Activated naive CD4-positive, alpha-beta T cell treated with anti-CD3 and anti-CD28 coated beads, Interleukin-2, amount 10 ng/mL, durations not matched to agents 7 days and 5 days (primary cell): ENCODE results near the gene PPP2R5E.
"Not testable (repeated sequence)": the region's sequence is repeated elsewhere in the genome, so short reads cannot be mapped to it uniquely, and the experiment has no call there.

ENCODE experiments used
- CTCF ChIA-PET: fragments of 350-600 bp; sonication (Branson Sonifier 250); formaldehyde crosslinking; loops from one replicate; lab custom pipeline; 2021; ENCODE audit warnings: antibody characterized with exemption; lab: Charles Lee
- DNase-seq: peaks from one replicate; pipeline ENCODE4 v3.0.0-alpha.2; 2020
- H3K27ac Mint-ChIP-seq: one replicate; pipeline ENCODE4 v1.8.0; 2021; ENCODE audit warnings: mild to moderate bottlenecking, moderate library complexity, mixed read lengths
- H3K27me3 Mint-ChIP-seq: one replicate; pipeline ENCODE4 v1.8.0; 2021; ENCODE audit warnings: mild to moderate bottlenecking, mixed read lengths
- H3K36me3 Mint-ChIP-seq: one replicate; pipeline ENCODE4 v1.8.0; 2021; ENCODE audit warnings: mixed read lengths
- H3K4me1 Mint-ChIP-seq: one replicate; pipeline ENCODE4 v1.8.0; 2021; ENCODE audit warnings: mixed read lengths
- H3K4me3 Mint-ChIP-seq: one replicate; pipeline ENCODE4 v1.8.0; 2021; ENCODE audit warnings: mild to moderate bottlenecking, moderate library complexity, mixed read lengths
- H3K9me3 Mint-ChIP-seq: one replicate; pipeline ENCODE4 v1.8.0; 2021; ENCODE audit warnings: mixed read lengths

PPP2R5E gene

GRCh38 chr14:63543826-63544406 is 739 bp upstream of the PPP2R5E start:
- Mint-ChIP-seq H3K9me3 (no peaks in the 10 kb centered on the region), H3K36me3 (peaks cover 19% of the 10 kb centered on the region), H3K27ac (peak overlapping the region; percentile 91), H3K4me3 (peak overlapping the region; percentile 87), H3K4me1 (peaks cover 30% of the 10 kb centered on the region), H3K27me3 (peaks cover 4% of the 10 kb centered on the region)
- CTCF ChIA-PET, result interaction anchor here (0.7 to 2.9 kb wide), 6 partner anchors 33 to 226 kb away, joined by 3 to 11 read pairs (median 5); no protein-coding TSS in a partner anchor
- no peak for DNase-seq

DNA sequence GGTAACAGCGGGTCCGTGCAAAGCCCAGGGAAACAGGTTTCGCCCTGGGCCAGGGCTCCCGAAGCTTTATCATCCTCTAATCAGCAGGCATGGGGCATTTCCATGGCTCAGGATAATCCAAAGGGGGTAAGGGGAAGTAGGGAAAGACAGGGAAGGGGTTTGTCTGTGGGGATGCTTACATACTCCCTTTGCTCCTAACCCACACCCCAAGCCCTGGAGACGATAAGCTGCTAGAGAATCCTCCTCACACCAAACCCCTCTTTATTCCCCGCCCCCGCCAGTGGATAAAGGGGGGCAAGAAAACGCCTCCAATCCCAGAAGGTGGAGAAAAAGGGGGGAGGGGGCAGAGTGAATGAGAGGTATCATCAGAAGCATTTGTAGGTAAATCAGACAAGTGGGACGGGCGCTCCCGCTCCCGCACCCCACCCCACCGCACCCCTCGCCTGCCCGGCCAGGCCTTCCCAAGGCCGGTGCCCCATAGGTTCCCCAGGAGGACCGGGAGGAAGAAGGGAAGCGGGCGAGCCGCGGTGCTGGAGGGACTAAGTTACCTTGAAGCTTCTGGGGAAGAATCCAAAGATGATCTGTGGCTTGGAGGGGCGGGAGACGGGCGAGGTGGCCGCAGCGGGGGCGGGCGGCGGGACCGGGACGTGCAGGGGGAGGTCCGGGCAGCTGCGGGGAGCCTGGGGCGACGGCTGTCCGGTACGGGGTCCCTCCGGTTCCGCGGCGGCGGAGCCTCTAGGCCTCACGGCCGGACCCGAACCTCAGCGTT is 762 bp downstream of the PPP2R5E start:
- H3K36me3 Mint-ChIP-seq, result peaks cover 23% of the 10 kb centered on the region
- H3K4me1 Mint-ChIP-seq, result peaks cover 30% of the 10 kb centered on the region
- H3K27me3 Mint-ChIP-seq, result peaks cover 4% of the 10 kb centered on the region
- CTCF ChIA-PET, result interaction anchor here (0.5 to 2.9 kb wide), 5 partner anchors 44 to 230 kb away, joined by 3 to 11 read pairs (median 5); no protein-coding TSS in a partner anchor
- peak; percentile 30 for DNase-seq
- H3K9me3 Mint-ChIP-seq, result no peaks in the 10 kb centered on the region
- peak overlapping the region; percentile 91 for H3K27ac Mint-ChIP-seq
- H3K4me3 Mint-ChIP-seq, result peak overlapping the region; percentile 87

GRCh38 chr14:63535918-63536317 is 7.3 kb downstream of the PPP2R5E start:
- DNase-seq, result no peak
- Mint-ChIP-seq H3K4me3 (no peak overlapping the region), H3K36me3 (peaks cover 47% of the 10 kb centered on the region), H3K9me3 (no peaks in the 10 kb centered on the region), H3K4me1 (peaks cover 16% of the 10 kb centered on the region), H3K27me3 (no peaks in the 10 kb centered on the region), H3K27ac (no peak overlapping the region)
- CTCF ChIA-PET, result no interaction called here

GRCh38 chr14:63533474-63533873 is 9.7 kb downstream of the PPP2R5E start:
- peaks cover 43% of the 10 kb centered on the region for H3K36me3 Mint-ChIP-seq
- no peaks in the 10 kb centered on the region for H3K9me3 Mint-ChIP-seq
- DNase-seq, result no peak
- no peaks in the 10 kb centered on the region for H3K27me3 Mint-ChIP-seq
- no peak overlapping the region for H3K4me3 Mint-ChIP-seq
- H3K27ac Mint-ChIP-seq, result no peak overlapping the region
- CTCF ChIA-PET, result no interaction called here
- peaks cover 9% of the 10 kb centered on the region for H3K4me1 Mint-ChIP-seq

DNA sequence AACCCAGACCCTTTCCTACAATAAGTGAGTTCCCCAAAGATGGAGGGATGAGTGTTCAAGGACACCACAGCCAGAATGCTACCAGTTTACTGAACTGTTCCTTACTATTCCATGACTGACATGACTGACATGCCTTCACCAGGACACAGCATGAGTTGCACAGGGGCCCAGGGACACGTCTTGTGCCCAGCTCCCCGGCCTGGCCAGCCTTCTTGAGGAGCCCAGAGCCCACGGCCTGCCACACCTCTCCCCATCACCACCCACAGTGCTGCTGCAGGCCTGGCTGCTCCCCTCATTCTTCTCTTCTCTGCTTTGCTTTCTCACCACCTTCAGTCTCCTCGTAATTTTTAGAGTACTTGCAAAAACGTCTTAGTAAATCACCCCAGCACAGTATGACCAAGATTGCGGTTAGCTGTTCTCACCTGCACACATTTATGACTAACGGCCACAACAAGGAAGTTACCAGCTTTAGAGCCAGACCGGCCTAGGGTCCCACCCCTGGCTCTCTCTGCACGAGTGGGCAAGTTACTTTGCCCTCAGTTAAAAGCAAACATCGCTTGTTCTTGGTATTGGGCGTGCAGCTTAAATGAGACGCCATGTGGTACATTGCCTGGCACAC is 18.5 kb downstream of the PPP2R5E start:
- CTCF ChIA-PET, result no interaction called here
- no peaks in the 10 kb centered on the region for H3K27me3 Mint-ChIP-seq
- no peak overlapping the region for H3K27ac Mint-ChIP-seq
- H3K9me3 Mint-ChIP-seq, result no peaks in the 10 kb centered on the region
- peaks cover 9% of the 10 kb centered on the region for H3K4me1 Mint-ChIP-seq
- H3K36me3 Mint-ChIP-seq, result peaks cover 32% of the 10 kb centered on the region
- H3K4me3 Mint-ChIP-seq, result no peak overlapping the region
- no peak for DNase-seq

- CTCF ChIA-PET, result no interaction called here
- no peak overlapping the region for H3K4me3 Mint-ChIP-seq
- no peak overlapping the region for H3K27ac Mint-ChIP-seq
- H3K4me1 Mint-ChIP-seq, result peaks cover 9% of the 10 kb centered on the region
- H3K36me3 Mint-ChIP-seq, result peaks cover 30% of the 10 kb centered on the region
- DNase-seq, result no peak
- H3K9me3 Mint-ChIP-seq, result no peaks in the 10 kb centered on the region
- H3K27me3 Mint-ChIP-seq, result no peaks in the 10 kb centered on the region
Measured at GRCh38 chr14:63523735-63524426, 19.3 kb downstream of the PPP2R5E start.

DNA sequence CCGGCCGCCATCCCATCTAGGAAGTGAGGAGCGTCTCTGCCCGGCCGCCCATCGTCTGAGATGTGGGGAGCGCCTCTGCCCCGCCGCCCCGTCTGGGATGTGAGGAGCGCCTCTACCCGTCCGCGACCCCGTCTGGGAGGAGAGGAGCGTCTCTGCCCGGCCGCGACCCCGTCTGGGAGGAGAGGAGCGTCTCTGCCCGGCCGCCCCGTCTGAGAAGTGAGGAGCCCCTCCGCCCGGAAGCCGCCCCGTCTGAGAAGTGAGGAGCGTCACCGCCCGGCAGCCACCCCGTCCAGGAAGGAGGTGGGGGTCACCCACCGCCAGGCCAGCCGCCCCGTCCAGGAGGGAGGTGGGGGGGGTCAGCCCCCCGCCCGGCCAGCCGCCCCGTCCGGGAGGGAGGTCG is 20.7 kb downstream of the PPP2R5E start:
- H3K27ac Mint-ChIP-seq, DNase-seq, H3K4me1 Mint-ChIP-seq, H3K27me3 Mint-ChIP-seq, H3K9me3 Mint-ChIP-seq, CTCF ChIA-PET, H3K4me3 Mint-ChIP-seq: not testable (repeated sequence)
- peaks cover 30% of the 10 kb centered on the region for H3K36me3 Mint-ChIP-seq

GRCh38 chr14:63517354-63517753 is 25.8 kb downstream of the PPP2R5E start:
- Mint-ChIP-seq H3K4me1 (peaks cover 14% of the 10 kb centered on the region), H3K36me3 (peaks cover 19% of the 10 kb centered on the region), H3K4me3 (no peak overlapping the region), H3K27me3 (no peaks in the 10 kb centered on the region), H3K27ac (no peak overlapping the region), H3K9me3 (no peaks in the 10 kb centered on the region)
- DNase-seq, result no peak
- CTCF ChIA-PET, result no interaction called here

DNA sequence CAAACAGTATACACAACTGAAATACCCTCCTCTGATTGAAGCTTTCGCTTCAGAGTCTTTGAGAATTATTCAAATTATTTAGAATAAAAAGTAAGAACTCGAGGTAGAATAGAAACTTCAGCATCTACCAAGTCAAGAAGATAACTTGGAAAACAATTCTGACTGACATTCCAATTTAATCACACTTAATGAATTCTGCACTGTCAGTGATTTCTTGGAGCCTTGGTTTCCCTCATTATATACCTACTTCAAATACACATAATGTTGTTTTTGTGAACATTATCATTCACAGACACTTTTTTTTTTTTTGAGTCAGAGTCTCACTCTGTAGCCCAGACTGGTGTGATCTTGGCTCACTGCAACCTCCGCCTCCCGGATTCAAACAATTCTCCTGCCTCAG is 27.9 kb downstream of the PPP2R5E start:
- CTCF ChIA-PET, result interaction anchor here (0.6 kb wide), 1 partner anchor 255 kb away, joined by 3 read pairs; no protein-coding TSS in a partner anchor
- Mint-ChIP-seq H3K4me1 (peaks cover 32% of the 10 kb centered on the region), H3K9me3 (no peaks in the 10 kb centered on the region), H3K36me3 (peaks cover 22% of the 10 kb centered on the region), H3K4me3 (no peak overlapping the region), H3K27me3 (no peaks in the 10 kb centered on the region), H3K27ac (no peak overlapping the region)
- DNase-seq, result no peak

GRCh38 chr14:63513756-63514155 is 29.4 kb downstream of the PPP2R5E start:
- peaks cover 39% of the 10 kb centered on the region for H3K4me1 Mint-ChIP-seq
- H3K4me3 Mint-ChIP-seq, result no peak overlapping the region
- CTCF ChIA-PET, result interaction anchor here (0.9 to 1.2 kb wide), 2 partner anchors 20 to 125 kb away, joined by 3 to 4 read pairs; no protein-coding TSS in a partner anchor
- H3K36me3 Mint-ChIP-seq, result peaks cover 22% of the 10 kb centered on the region
- no peak overlapping the region for H3K27ac Mint-ChIP-seq
- no peaks in the 10 kb centered on the region for H3K27me3 Mint-ChIP-seq
- H3K9me3 Mint-ChIP-seq, result no peaks in the 10 kb centered on the region
- DNase-seq, result no peak

DNA sequence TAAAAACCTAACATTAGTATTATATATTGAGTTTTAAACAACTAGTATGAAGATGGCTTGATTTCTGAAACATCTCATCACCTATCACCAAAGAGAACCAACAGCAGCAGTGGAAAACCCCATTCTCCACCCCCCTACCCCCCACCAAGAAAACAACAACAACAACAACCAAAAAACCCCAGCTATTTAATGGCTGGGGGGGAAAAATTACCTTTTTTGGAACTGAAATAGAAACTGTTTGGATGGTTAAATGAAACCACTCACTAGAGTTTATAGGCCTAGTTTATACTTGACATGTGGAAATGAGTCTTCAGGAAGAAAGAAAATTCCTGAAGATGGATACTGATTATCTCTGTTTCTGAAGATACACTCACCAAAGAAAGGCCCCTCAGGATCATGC is 30.3 kb downstream of the PPP2R5E start:
- H3K36me3 Mint-ChIP-seq, result peaks cover 26% of the 10 kb centered on the region
- H3K27me3 Mint-ChIP-seq, result no peaks in the 10 kb centered on the region
- no peak overlapping the region for H3K4me3 Mint-ChIP-seq
- CTCF ChIA-PET, result interaction anchor here (0.5 to 1.2 kb wide), 3 partner anchors 9 to 124 kb away, joined by 3 to 4 read pairs (median 3); no protein-coding TSS in a partner anchor
- H3K9me3 Mint-ChIP-seq, result no peaks in the 10 kb centered on the region
- peaks cover 48% of the 10 kb centered on the region for H3K4me1 Mint-ChIP-seq
- DNase-seq, result no peak
- H3K27ac Mint-ChIP-seq, result peak overlapping the region; percentile 5

- peak; percentile 37 for DNase-seq
Measured at GRCh38 chr14:63510538-63510937, 32.6 kb downstream of the PPP2R5E start.

GRCh38 chr14:63508033-63508432 is 35.1 kb downstream of the PPP2R5E start:
- H3K4me1 Mint-ChIP-seq, result peaks cover 39% of the 10 kb centered on the region

More at GRCh38 chr14:63510538-63510937, 32.6 kb downstream of the PPP2R5E start:
- peaks cover 49% of the 10 kb centered on the region for H3K4me1 Mint-ChIP-seq
- CTCF ChIA-PET, result no interaction called here
- H3K9me3 Mint-ChIP-seq, result no peaks in the 10 kb centered on the region
- H3K27ac Mint-ChIP-seq, result peak overlapping the region; percentile 85
- peaks cover 23% of the 10 kb centered on the region for H3K36me3 Mint-ChIP-seq
- no peak overlapping the region for H3K4me3 Mint-ChIP-seq
- H3K27me3 Mint-ChIP-seq, result no peaks in the 10 kb centered on the region

DNA sequence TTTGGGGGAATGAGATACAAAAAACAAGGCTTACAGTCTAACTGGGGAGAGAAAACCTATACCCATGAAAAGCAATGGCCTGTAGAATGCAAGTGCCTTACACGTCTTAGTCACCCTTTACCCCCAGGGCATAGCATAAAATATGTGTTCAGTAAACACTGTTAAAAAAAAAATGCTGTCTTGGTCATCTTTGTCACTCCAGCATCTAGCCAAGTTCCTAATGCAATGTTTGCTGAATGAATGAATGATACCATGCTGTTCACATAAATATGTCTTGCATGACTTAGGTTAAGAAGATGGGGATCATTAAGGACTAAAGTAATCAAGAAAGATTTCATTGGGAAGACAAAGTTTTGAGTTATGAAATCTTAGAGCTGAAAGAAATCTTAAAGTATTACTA is 38.5 kb downstream of the PPP2R5E start:
- Mint-ChIP-seq H3K4me1 (peaks cover 22% of the 10 kb centered on the region), H3K27ac (no peak overlapping the region), H3K36me3 (peaks cover 14% of the 10 kb centered on the region), H3K9me3 (no peaks in the 10 kb centered on the region), H3K27me3 (no peaks in the 10 kb centered on the region), H3K4me3 (no peak overlapping the region)
- no peak for DNase-seq
- CTCF ChIA-PET, result interaction anchor here (0.6 kb wide), 1 partner anchor 9 kb away, joined by 3 read pairs; no protein-coding TSS in a partner anchor

More at GRCh38 chr14:63508033-63508432, 35.1 kb downstream of the PPP2R5E start:
- peak; percentile 35 for DNase-seq
- Mint-ChIP-seq H3K36me3 (peaks cover 20% of the 10 kb centered on the region), H3K4me3 (no peak overlapping the region), H3K27ac (no peak overlapping the region), H3K27me3 (no peaks in the 10 kb centered on the region), H3K9me3 (no peaks in the 10 kb centered on the region)
- CTCF ChIA-PET, result no interaction called here
